Stimulated activated CD4-positive, alpha-beta T cell treated with anti-CD3 and anti-CD28 coated beads, Interleukin-12 subunit alpha, Interleukin-12 subunit beta, amount 100 ng/mL, for 4 hours (primary cell): ENCODE measurements around the gene UNC45A.
"Not testable (repeated sequence)": the region's sequence is repeated elsewhere in the genome, so short reads cannot be mapped to it uniquely, and the experiment has no call there.

Source experiments
- DNase-seq: peaks from one replicate; pipeline ENCODE4 v3.0.0-alpha.2; 2020

Gene UNC45A, protein sequence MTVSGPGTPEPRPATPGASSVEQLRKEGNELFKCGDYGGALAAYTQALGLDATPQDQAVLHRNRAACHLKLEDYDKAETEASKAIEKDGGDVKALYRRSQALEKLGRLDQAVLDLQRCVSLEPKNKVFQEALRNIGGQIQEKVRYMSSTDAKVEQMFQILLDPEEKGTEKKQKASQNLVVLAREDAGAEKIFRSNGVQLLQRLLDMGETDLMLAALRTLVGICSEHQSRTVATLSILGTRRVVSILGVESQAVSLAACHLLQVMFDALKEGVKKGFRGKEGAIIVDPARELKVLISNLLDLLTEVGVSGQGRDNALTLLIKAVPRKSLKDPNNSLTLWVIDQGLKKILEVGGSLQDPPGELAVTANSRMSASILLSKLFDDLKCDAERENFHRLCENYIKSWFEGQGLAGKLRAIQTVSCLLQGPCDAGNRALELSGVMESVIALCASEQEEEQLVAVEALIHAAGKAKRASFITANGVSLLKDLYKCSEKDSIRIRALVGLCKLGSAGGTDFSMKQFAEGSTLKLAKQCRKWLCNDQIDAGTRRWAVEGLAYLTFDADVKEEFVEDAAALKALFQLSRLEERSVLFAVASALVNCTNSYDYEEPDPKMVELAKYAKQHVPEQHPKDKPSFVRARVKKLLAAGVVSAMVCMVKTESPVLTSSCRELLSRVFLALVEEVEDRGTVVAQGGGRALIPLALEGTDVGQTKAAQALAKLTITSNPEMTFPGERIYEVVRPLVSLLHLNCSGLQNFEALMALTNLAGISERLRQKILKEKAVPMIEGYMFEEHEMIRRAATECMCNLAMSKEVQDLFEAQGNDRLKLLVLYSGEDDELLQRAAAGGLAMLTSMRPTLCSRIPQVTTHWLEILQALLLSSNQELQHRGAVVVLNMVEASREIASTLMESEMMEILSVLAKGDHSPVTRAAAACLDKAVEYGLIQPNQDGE

GRCh38 chr15:90934949-90935751, at the start of gene UNC45A:
Gene UNC45A (plus strand): TSS chr15:90935285. CDS start chr15:90935325, 40 bp downstream.
- peak; percentile 98 for DNase-seq

GRCh38 chr15:90885432-90886290, 49.4 kb upstream of the UNC45A start:
- DNase-seq = peak; percentile 86

DNA sequence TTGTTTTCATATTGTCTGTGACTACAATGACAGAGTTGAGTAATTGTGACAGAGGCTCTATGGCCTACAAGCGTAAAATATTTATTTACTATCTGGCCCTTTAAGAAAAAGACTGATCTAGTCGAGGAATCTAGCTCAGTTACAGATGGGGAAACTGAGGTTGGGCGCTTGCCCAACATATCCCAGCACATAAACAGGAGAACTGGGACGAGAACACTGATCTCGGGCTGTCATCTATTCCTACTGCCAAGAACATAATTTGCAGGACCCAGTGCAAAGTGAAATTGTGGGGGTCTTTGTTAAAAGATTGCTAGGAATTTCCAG, 48.8 kb upstream of the UNC45A start:
- DNase-seq = no peak

GRCh38 chr15:90887037-90887481, 48.0 kb upstream of the UNC45A start:
- DNase-seq = no peak

- no peak for DNase-seq
Observed at GRCh38 chr15:90889313-90889730, 45.8 kb upstream of the UNC45A start.

GRCh38 chr15:90889736-90890456, 45.2 kb upstream of the UNC45A start:
- DNase-seq = no peak

- no peak for DNase-seq
Observed at GRCh38 chr15:90890839-90891238, 44.2 kb upstream of the UNC45A start.

- no peak for DNase-seq
Observed at GRCh38 chr15:90891346-90891949, 43.6 kb upstream of the UNC45A start.

DNA sequence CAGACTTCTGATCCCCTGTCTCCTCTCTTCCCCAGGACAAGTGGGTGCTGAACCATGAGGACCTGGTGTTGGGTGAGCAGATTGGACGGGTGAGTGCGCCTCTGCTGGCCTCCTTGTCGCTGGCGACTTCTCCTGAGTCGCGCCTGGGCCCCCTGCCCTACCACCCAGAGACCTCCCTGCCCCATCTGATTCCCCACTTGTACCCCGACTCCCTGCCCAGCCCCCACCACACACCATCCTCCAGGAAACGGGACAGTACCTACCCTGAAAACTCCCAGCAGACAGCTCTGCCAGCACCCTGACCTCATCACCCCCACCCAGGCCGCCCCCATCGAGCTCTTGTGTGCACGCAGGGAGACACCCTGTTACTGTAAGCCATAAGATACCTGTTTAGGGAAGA, 43.1 kb upstream of the UNC45A start:
- DNase-seq = no peak

GRCh38 chr15:90892498-90893174, 42.4 kb upstream of the UNC45A start:
- DNase-seq = no peak

DNA sequence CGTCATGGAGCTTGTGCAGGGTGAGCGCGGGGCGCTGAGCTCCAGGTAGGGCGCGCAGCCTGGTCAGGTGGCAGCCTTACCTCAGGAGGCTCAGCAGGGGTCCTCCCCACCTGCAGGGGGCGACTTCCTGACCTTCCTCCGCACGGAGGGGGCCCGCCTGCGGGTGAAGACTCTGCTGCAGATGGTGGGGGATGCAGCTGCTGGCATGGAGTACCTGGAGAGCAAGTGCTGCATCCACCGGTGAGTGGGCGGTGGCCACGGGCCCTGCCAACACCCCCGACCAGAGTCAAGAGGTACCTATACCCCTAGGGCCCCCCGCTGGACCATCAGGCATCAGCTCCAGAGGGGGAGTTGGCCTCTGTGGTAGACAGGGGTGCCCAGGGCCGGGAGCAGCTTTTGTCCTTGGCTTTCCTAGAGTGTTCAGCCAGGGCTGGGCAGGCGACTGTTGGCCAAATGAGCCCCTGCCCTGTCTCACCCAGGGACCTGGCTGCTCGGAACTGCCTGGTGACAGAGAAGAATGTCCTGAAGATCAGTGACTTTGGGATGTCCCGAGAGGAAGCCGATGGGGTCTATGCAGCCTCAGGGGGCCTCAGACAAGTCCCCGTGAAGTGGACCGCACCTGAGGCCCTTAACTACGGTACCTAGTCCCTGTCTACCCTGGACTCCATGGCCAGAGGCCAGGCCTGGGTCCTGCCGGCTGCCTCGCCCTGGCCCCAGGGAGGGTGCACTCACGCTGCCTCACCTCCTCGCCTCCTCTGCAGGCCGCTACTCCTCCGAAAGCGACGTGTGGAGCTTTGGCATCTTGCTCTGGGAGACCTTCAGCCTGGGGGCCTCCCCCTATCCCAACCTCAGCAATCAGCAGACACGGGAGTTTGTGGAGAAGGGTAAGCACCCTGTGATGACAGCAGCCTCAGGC, 41.7 kb upstream of the UNC45A start:
- DNase-seq = no peak

DNA sequence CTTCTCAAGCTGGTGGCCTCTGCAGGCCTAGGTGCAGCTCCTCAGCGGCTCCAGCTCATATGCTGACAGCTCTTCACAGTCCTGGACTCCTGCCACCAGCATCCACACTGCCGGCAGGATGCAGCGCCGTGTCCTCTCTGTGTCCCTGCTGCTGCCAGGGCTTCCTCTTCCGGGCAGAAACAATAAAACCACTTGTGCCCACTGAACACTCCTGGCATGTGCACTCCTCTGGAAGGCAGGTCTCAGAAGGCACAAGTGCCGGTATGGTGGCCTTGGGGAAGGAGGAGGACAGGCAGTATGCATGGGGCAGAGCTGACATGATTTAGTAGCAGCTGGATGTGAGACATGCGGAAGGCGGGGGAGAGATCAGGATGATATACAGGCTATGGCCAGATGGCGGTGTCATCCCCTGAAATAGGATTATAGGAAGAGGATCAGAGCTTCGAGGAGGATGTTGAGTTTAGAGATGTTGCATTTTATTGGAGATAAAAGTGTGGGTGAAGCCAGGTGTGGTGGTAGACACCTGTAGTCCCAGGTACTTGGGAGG, 39.4 kb upstream of the UNC45A start:
- DNase-seq = no peak

DNA sequence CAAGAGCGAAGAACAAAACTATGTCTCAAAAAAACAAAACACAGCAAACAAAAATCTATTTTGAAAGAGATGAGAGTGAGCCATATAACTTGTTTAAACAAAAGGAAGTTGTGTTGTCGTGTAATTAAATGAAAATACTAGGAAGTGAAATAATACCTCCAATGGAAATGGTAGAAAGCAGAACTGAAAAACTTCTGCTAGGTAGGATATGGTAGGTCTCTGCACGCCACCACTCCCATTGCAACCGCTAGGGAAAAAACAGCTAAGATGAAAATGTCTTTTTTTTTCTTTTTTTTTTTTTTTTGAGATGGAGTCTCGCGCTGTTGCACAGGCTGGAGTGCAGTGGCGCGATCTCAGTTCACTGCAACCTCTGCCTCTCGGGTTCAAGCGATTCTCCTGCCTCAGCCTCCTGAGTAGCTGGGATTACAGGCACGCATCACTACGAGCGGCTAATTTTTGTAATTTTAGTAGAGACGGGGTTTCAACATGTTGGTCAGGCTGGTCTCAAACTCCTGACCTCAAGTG, 37.9 kb upstream of the UNC45A start:
- not testable (repeated sequence) for DNase-seq

DNA sequence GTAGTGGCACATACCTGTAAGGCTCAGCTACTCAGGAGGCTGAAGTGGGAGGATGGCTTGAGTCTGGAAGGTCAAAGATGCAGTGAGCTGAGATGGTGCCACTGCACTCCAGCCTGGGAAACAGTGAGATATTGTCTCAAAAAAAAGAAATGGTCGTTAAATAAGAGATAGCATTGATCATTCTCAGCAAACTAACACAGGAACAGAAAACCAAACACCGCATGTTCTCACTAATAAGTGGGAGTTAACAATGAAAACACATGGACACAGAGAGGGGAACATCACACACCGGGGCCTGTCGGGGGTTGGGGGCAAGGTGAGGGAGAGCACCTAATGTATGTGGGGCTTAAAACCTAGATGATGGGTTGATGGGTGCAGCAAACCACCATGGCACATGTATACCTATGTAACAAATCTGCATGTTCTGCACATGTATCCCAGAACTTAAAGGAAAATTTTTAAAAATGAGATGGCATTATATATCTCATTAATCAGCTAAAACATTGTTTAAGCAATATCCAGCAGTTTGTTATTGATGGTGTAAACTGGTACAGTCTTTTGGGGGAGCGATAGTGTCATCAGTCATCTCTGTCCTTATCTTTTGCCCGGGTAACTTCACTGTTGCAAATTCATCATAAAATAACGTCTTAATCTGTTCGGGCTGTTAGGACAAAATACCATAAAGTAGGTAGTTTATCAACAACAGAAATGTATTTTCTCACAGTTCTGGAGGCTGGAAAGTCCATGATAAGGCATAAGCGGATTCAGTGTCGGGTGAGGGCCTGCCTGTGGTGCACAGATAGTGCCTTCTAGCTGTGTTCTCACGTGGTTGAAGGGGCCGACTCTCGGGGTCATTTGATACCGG, 33.7 kb upstream of the UNC45A start:
- DNase-seq = no peak

GRCh38 chr15:90902040-90902839, 32.8 kb upstream of the UNC45A start:
- DNase-seq = peak; percentile 62
